ENCODE measurements around the gene LPCAT1. TPM values are rescaled to one million over a fixed set of nuclear protein-coding genes. Genes with fewer than 3 reads are reported as not detected.

Gene LPCAT1
- total and polyA plus RNA-seq, 2 experiments from 2014 or later, result 22.2 to 48.4 TPM

DNA sequence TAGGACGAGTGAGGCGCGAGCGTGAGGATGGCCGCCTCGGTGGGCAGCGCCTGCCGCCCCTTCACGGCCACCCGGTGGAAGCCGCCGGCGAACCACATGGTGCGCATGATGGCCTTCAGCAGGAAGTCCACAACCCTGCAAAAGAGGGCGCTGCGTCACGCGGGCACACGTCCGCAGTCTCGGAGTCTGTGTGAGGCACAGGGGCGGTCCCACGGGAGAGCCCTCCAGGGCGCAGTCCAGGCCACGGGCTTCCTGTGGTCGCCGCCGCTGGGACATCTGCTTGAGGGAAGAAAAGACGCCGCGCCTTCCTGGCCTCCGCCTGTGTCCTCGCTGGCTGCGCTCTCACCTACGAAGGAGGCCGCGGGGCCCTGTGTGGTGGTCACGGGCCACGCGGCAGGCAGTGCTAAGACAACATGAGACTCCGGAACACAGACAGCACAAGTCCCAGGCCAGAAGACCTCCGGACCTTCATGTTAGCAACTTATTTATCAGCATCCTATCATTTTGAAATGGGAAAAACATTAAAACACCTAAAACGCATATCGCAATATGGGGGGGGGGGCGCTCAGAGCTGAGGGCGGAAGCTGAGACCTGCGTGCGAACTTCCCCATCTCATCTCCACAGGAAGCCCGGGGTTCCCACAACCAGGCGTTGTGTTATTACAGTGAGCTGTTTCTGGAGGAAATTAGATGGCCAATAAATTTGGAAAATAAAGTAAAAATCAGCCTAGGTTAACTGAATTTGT, 28.8 kb downstream of the LPCAT1 start:
- Histone ChIP-seq H3K4me2 (ENCODE audit: unreplicated experiment) (no peak overlapping the region), H3K27me3 (replicated peaks; ENCODE audit: insufficient read depth) (no peaks in the 10 kb centered on the region), H3K4me1 (ENCODE audit: insufficient read depth) (peaks cover under 1% of the 10 kb centered on the region; the same call in 1 of the 2 replicates), H3K9ac (no peak overlapping the region), H3K4me3 (no peak overlapping the region), H2AFZ (no peak overlapping the region), H3K36me3 (ENCODE audit: low read depth) (no peaks in the 10 kb centered on the region; the same call in 1 of the 2 replicates), H3F3A (ENCODE audit: insufficient read depth) (peaks cover 3% of the 10 kb centered on the region), H4K20me1 (ENCODE audit: insufficient read depth) (no peaks in the 10 kb centered on the region), H3K27ac (no peak overlapping the region), H3K79me2 (ENCODE audit: insufficient read depth) (peaks cover 62% of the 10 kb centered on the region), H3K9me3 (ENCODE audit: low read depth) (no peaks in the 10 kb centered on the region), H3K9me2 (ENCODE audit: insufficient read depth) (no peaks in the 10 kb centered on the region)
- TF ChIP-seq EZH2phosphoT487 (IDR thresholded peaks at IDR 0.05; ENCODE audit: insufficient read depth, low read depth) (no peak), EZH2 (IDR thresholded peaks at IDR 0.05; ENCODE audit: insufficient read depth, poor library complexity, severe bottlenecking) (no peak)
- no peak for DNase-seq
- WGBS, 2 experiments (ENCODE audit: low coverage in 1 of 2, low lambda C conversion rate in 2 of 2, missing lambda C conversion rate in 2 of 2), result 91 to 94% methylated on average over 38 to 50 of the region's 50 CpGs
- in situ Hi-C loops (cut with MboI), result no loop called here

DNA sequence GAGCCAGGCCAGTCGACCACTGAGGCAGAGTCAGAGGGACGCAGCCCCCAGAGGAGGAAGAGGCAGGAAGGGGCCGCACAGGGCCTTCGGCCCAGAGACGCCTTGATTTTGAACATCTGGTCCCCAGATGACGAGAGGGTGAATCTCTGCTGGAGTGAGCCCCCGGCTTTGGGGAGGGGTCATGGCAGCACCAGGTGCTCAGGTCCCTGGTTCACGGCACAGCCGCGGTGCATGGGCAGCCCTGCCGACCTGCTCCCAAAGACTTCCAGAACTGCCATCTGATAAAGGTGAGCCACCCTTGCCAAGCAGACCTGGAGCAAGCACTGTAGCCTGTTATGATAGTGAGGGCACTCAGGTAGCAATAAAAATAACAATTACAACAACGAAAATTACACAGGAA, 29.8 kb downstream of the LPCAT1 start:
- H3K27ac ChIP-seq, result no peak overlapping the region
- no peaks in the 10 kb centered on the region for H4K20me1 ChIP-seq (ENCODE audit: insufficient read depth)
- WGBS, 2 experiments (ENCODE audit: low coverage in 1 of 2, low lambda C conversion rate in 2 of 2, missing lambda C conversion rate in 2 of 2), result 74 to 78% methylated on average over 12 of the region's 12 CpGs
- no peaks in the 10 kb centered on the region; the same call in 1 of the 2 replicates for H3K36me3 ChIP-seq (ENCODE audit: low read depth)
- no peak overlapping the region for H3K4me2 ChIP-seq (ENCODE audit: unreplicated experiment)
- no peaks in the 10 kb centered on the region for H3K9me3 ChIP-seq (ENCODE audit: low read depth)
- no peaks in the 10 kb centered on the region for H3K27me3 ChIP-seq (replicated peaks; ENCODE audit: insufficient read depth)
- peaks cover 52% of the 10 kb centered on the region for H3K79me2 ChIP-seq (ENCODE audit: insufficient read depth)
- H3K4me3 ChIP-seq, result no peak overlapping the region
- DNase-seq, result no peak
- peaks cover 9% of the 10 kb centered on the region for H3F3A ChIP-seq (ENCODE audit: insufficient read depth)
- H3K9ac ChIP-seq, result no peak overlapping the region
- TF ChIP-seq EZH2 (IDR thresholded peaks at IDR 0.05; ENCODE audit: insufficient read depth, poor library complexity, severe bottlenecking) (no peak), EZH2phosphoT487 (IDR thresholded peaks at IDR 0.05; ENCODE audit: insufficient read depth, low read depth) (no peak)
- H2AFZ ChIP-seq, result no peak overlapping the region
- in situ Hi-C loops (cut with MboI), result no loop called here
- peaks cover 9% of the 10 kb centered on the region for H3K4me1 ChIP-seq (ENCODE audit: insufficient read depth)
- no peaks in the 10 kb centered on the region for H3K9me2 ChIP-seq (ENCODE audit: insufficient read depth)

DNA sequence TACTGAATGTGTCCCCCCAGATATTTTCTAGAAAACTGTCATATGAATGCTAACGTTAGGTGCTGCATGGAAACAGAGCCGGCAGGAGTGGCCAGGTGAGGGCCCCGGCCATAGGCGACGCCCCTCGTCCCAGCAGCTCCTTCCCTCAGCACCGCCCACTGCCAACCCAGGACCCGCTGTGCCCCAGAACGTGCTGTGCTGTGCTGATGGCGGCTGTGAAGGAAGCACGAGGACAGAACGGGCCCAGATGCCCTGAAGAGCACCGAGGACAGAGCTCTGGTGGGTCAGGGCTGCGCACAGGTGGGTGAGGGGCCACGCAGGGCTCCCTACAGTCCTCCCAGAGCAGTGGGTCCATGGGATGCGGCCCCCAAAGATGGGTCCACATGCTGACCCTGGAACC, 30.3 kb downstream of the LPCAT1 start:
- Histone ChIP-seq H2AFZ (no peak overlapping the region), H3K27me3 (replicated peaks; ENCODE audit: insufficient read depth) (no peaks in the 10 kb centered on the region), H3K9me2 (ENCODE audit: insufficient read depth) (no peaks in the 10 kb centered on the region), H3K79me2 (ENCODE audit: insufficient read depth) (peaks cover 47% of the 10 kb centered on the region), H3K4me2 (ENCODE audit: unreplicated experiment) (no peak overlapping the region), H3K4me1 (ENCODE audit: insufficient read depth) (peaks cover 14% of the 10 kb centered on the region), H3K4me3 (no peak overlapping the region), H3F3A (ENCODE audit: insufficient read depth) (peaks cover 12% of the 10 kb centered on the region), H3K9me3 (ENCODE audit: low read depth) (no peaks in the 10 kb centered on the region), H3K36me3 (ENCODE audit: low read depth) (peaks cover under 1% of the 10 kb centered on the region; the same call in 1 of the 2 replicates), H3K27ac (no peak overlapping the region), H4K20me1 (ENCODE audit: insufficient read depth) (no peaks in the 10 kb centered on the region), H3K9ac (no peak overlapping the region)
- in situ Hi-C loops (cut with MboI), result no loop called here
- 87 to 90% methylated on average over 16 of the region's 16 CpGs for WGBS, 2 experiments (ENCODE audit: low coverage in 1 of 2, low lambda C conversion rate in 2 of 2, missing lambda C conversion rate in 2 of 2)
- no peak for TF ChIP-seq EZH2phosphoT487 (IDR thresholded peaks at IDR 0.05; ENCODE audit: insufficient read depth, low read depth)
- no peak for TF ChIP-seq EZH2 (IDR thresholded peaks at IDR 0.05; ENCODE audit: insufficient read depth, poor library complexity, severe bottlenecking)
- DNase-seq, result no peak

DNA sequence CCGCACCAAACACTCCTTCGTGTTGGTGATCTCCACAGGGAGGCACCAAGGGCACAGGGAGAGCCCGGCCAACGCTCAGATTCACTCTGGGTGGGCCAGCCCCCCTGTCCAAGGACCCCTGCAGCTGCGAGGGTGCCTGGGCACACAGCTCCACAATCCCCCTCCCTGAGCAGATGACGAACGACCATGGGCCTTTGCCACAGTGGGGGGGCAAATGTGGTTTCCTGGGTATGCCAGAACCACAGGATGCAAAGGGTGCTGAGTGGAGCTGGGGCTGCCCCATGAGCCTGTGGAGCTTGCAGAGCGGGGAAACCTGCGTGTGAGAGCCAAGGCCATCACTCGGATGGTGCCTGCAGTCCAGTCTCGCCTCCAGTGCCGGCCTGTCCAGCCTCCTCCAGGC, 31.0 kb downstream of the LPCAT1 start:
- peaks cover 40% of the 10 kb centered on the region for H3K79me2 ChIP-seq (ENCODE audit: insufficient read depth)
- H4K20me1 ChIP-seq (ENCODE audit: insufficient read depth), result no peaks in the 10 kb centered on the region
- H3K4me2 ChIP-seq (ENCODE audit: unreplicated experiment), result no peak overlapping the region
- peaks cover 14% of the 10 kb centered on the region for H3K4me1 ChIP-seq (ENCODE audit: insufficient read depth)
- TF ChIP-seq EZH2phosphoT487 (IDR thresholded peaks at IDR 0.05; ENCODE audit: insufficient read depth, low read depth) (no peak), EZH2 (IDR thresholded peaks at IDR 0.05; ENCODE audit: insufficient read depth, poor library complexity, severe bottlenecking) (no peak)
- H2AFZ ChIP-seq, result no peak overlapping the region
- in situ Hi-C loops (cut with MboI), result no loop called here
- no peak for DNase-seq
- H3F3A ChIP-seq (ENCODE audit: insufficient read depth), result peaks cover 18% of the 10 kb centered on the region
- no peak overlapping the region for H3K4me3 ChIP-seq
- H3K9ac ChIP-seq, result no peak overlapping the region
- H3K9me3 ChIP-seq (ENCODE audit: low read depth), result no peaks in the 10 kb centered on the region
- H3K36me3 ChIP-seq (ENCODE audit: low read depth), result peaks cover 7% of the 10 kb centered on the region; the same call in 1 of the 2 replicates
- no peaks in the 10 kb centered on the region for H3K9me2 ChIP-seq (ENCODE audit: insufficient read depth)
- no peak overlapping the region for H3K27ac ChIP-seq
- no peaks in the 10 kb centered on the region for H3K27me3 ChIP-seq (replicated peaks; ENCODE audit: insufficient read depth)
- WGBS, 2 experiments (ENCODE audit: low coverage in 1 of 2, low lambda C conversion rate in 2 of 2, missing lambda C conversion rate in 2 of 2), result 79 to 84% methylated on average over 12 of the region's 12 CpGs
